D341Med (cell line): ENCODE results near the gene ARHGEF39.
"Not testable (repeated sequence)": the region's sequence is repeated elsewhere in the genome, so short reads cannot be mapped to it uniquely, and the experiment has no call there.

Experiments
- DNase-seq: peaks from one replicate; pipeline ENCODE4 v3.0.0; 2012; ENCODE audit warnings: low spot score

Gene ARHGEF39

GRCh38 chr9:35650341-35651158 is 14.4 kb downstream of the ARHGEF39 start, which contains the start of gene SIT1:
SIT1 (minus strand) TSS chr9:35650931; CDS start chr9:35650853, 78 bp downstream.
- no peak for DNase-seq

- DNase-seq = no peak
These were observed 15.3 kb downstream of the ARHGEF39 start for GRCh38 chr9:35649431-35650340.

- DNase-seq = peak; percentile 97
These were observed 18.3 kb downstream of the ARHGEF39 start for GRCh38 chr9:35646533-35647265.

- peak; percentile 41 for DNase-seq
These were observed 18.9 kb downstream of the ARHGEF39 start for GRCh38 chr9:35646153-35646532.

- not testable (repeated sequence) for DNase-seq
These were observed 19.3 kb downstream of the ARHGEF39 start for GRCh38 chr9:35645736-35646135.

- no peak for DNase-seq
These were observed 21.9 kb downstream of the ARHGEF39 start for GRCh38 chr9:35643046-35643445.

- DNase-seq = not testable (repeated sequence)
These were observed 23.5 kb downstream of the ARHGEF39 start for GRCh38 chr9:35641478-35641877.

GRCh38 chr9:35640431-35640830 is 24.6 kb downstream of the ARHGEF39 start:
- not testable (repeated sequence) for DNase-seq

- DNase-seq = no peak
These were observed 25.4 kb downstream of the ARHGEF39 start for GRCh38 chr9:35639631-35640030.

- not testable (repeated sequence) for DNase-seq
These were observed 25.8 kb downstream of the ARHGEF39 start for GRCh38 chr9:35639225-35639624.

- not testable (repeated sequence) for DNase-seq
These were observed 26.2 kb downstream of the ARHGEF39 start for GRCh38 chr9:35638751-35639150.

- DNase-seq = not testable (repeated sequence)
These were observed 27.5 kb downstream of the ARHGEF39 start for GRCh38 chr9:35637427-35637955.

- not testable (repeated sequence) for DNase-seq
These were observed 28.1 kb downstream of the ARHGEF39 start for GRCh38 chr9:35636877-35637246.

- DNase-seq = no peak
These were observed 28.7 kb downstream of the ARHGEF39 start for GRCh38 chr9:35636135-35636876.

- no peak for DNase-seq
These were observed 29.3 kb downstream of the ARHGEF39 start for GRCh38 chr9:35635730-35636129.

- no peak for DNase-seq
These were observed 35.4 kb downstream of the ARHGEF39 start for GRCh38 chr9:35629597-35629996.

- DNase-seq = no peak
These were observed 36.5 kb downstream of the ARHGEF39 start for GRCh38 chr9:35628389-35628991.

GRCh38 chr9:35627575-35627974 is 37.4 kb downstream of the ARHGEF39 start:
- DNase-seq = no peak

- no peak for DNase-seq
These were observed 45.2 kb downstream of the ARHGEF39 start for GRCh38 chr9:35619800-35620158.

- DNase-seq = no peak
These were observed 45.9 kb downstream of the ARHGEF39 start for GRCh38 chr9:35618854-35619799.
